HG02623 (cell line): ENCODE measurements around the gene NCOA1.

Experiments
- ATAC-seq: cut with Tn5 transposase; IDR thresholded peaks from one replicate; pipeline ENCODE4 v1.9.1; 2021; ENCODE audit warnings: moderate library complexity; ENCODE audit not compliant: unreplicated experiment

The NCOA1 gene

GRCh38 chr2:24816404-24816803 lies 325.4 kb downstream of the NCOA1 start:
- ATAC-seq, result no peak

- ATAC-seq, result no peak
Measured at GRCh38 chr2:24816884-24817283, 325.8 kb downstream of the NCOA1 start.

GRCh38 chr2:24818721-24819167 lies 327.7 kb downstream of the NCOA1 start:
- no peak for ATAC-seq

- no peak for ATAC-seq
Measured at GRCh38 chr2:24819442-24820174, 328.6 kb downstream of the NCOA1 start.

- no peak for ATAC-seq
Measured at GRCh38 chr2:24820175-24820513, 329.1 kb downstream of the NCOA1 start.
